Measurements from ENCODE around the gene PDK1.

The PDK1 gene

DNA sequence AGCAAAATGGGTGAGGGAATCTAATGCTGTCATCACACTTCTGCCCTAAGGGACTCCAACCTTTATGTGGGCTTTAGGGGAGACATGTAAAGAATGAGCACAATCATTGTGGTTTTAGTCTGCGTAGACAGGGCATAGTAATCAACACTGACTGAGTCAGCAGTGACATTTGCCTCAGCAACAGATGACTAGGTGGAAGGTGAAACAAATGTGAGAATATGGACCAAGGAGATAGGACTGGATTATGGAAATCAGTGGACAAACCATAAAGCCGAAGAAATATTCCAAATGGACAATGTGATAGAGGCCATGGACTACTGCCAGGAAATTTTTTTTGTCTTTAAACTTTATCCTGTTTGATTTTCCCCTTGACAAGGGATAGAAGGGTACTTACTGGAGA lies 83.9 kb downstream of the PDK1 start:
- no peak for DNase-seq (ENCODE audit: low read depth in 3 of 3, low spot score in 1 of 3)

DNA sequence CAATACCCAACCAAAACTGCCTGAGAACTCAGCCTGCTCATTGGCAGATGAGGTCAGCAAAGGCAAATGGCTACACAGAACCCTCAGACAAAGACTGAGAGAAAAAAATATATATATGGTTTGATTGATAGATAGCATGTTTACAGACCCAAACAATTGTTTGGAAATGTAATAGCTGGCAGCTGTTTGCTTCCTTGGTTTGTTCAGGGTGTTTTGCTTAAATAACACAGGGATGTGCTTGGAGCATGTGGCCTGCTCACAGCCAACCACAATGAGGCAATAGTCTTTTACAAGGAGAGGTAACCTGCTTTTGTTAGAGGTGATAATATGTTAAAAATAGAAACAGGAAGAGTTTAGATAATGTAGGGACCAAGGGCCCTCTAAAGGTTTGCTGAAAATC lies 84.5 kb downstream of the PDK1 start:
- no peak for DNase-seq (ENCODE audit: low read depth in 3 of 3, low spot score in 1 of 3)

DNA sequence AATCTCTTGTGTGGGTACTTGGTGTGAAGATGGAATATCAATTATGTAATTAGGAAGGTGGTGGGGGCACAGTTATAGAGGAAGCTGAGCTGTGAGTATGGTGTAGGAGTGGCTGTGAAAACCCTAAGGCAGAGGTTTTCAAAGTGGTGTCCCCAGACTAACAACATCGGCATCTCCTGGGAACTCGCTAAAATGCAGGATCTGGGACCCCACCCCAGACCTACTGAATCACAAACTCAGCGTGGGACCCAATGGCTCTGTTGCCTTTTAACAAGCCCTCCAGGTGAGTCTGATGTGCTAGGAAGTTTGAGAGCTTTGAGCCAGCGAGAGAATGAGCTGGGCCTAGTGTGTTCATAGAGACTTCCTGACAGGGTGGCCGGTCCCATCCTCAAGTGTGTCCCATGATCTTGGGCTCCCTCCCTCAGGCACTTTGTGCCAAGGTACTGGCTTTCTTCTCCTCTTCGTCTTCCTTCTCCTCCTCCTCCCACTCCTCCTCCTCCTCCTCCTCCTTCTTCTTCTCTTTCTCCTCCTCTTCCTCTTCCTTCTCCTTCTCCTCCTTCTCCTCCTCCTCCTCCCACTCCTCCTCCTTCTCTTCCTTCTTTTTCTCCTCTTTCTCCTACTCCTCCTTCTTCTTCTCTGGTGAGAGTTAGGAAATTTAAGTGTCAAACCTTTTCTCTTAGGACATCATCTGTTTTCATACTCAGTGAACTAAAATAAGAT lies 86.6 kb downstream of the PDK1 start:
- DNase-seq (ENCODE audit: low read depth in 3 of 3, low spot score in 1 of 3) = no peak

DNA sequence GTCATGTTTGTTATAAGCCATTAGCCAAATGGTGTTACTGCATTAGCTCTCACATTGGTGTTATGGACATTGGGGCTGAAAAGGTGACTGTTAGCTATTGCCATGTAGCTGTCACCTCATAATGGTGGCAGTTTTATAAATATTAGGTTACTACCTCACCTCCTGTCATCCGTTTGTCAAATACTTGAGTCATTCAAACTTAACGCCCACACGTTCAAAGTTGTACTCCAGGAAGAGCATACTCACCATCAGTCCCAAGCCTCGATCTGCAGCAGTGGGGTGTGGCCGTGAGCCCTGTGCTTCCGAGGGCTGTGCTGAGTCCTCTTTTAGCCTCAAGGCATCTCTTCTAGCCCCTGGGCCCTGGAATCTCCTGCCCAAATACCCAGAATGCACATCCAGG lies 87.3 kb downstream of the PDK1 start:
- DNase-seq (ENCODE audit: low read depth in 3 of 3, low spot score in 1 of 3) = no peak

DNA sequence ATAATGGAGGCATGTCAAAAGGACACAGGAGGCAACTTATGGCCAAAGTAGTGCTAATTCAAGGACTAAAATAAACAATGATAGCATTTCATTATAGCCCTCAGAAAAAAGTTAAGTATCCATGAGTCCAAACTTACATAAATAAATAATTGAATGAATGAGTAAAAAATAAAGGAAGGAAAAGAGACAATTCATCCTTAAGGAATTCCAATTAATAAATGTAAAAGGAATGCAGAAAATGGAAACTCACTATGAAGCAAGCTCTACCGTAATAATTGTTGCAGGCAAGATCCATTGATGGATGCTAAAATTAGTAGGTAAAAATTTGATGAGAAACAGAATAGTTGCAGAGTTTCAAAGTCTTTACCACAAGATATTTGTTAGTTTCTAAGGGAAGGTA lies 91.5 kb downstream of the PDK1 start:
- DNase-seq (ENCODE audit: low read depth in 3 of 3, low spot score in 1 of 3) = no peak

DNA sequence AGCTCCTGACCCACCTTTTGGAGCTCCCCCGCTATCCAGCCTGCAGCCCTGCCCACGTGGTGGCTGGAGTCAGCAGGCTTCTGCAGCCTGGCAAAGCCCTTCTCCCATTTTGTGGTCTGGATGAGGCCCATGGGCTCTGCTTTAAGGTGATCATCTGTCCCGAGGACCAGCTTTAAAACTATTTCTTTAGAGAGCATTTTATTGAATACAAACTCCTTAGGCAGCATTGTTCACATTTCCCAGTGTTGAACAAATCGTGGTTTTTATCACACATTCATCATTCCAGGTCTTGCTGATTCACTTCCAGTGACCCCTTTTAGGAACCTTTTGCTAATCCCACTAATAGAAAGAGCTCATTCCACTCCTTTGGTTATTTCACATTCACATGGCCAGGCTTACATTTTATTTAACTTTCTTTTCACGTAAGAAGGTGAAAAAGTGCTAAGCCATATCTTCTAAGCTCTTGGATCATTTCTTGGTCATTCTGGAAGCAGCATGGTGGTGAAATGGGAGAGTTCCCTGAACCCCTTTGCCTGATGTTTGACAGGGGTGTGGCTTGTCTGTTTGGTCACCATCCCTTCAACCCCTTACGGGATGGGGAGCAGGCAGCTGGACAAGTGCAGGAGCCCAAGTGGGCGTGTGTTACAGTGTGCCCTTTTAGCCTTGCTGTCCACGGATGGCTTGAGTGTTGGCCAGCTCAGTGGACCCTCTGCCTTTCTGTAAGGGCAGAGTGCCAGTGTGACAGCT lies 99.4 kb downstream of the PDK1 start:
- no peak for DNase-seq (ENCODE audit: low read depth in 3 of 3, low spot score in 1 of 3)

DNA sequence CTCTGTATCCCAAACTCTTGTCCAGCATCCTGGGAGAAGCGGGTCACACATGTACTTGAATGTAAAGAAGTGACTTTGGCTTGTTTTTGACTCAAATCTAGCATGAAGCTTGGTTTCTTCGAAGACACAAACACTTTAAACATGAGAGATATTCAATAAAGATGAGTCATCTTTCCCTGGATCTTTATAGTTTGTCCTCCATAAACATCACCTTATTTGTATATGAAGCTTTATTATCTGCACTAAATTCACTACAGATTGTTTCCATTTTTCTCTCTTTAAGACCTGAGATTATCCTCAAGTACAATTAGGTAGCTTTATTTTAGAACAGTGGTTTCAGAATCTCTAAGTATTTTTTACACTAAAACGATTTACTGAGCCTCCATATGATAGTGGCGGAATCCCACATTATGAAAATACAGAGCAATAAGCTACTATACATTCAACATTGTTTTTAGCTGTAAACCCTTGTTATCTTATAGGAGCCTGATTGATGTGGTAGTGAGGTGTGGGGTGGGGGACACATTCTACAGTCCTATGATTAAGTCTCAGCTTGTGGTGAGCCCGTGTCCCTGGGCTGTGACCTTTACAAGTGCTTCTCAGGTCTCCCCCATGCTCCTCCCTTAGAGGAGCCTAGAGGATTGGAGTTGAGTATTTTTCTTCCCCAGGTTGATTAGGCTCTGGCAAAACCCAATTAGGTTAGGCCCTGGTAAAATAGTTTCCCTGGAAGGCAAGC lies 100.1 kb downstream of the PDK1 start:
- no peak for DNase-seq (ENCODE audit: low read depth in 3 of 3, low spot score in 1 of 3)

Measured in stimulated activated CD4-positive, alpha-beta T cell treated with anti-CD3 and anti-CD28 coated beads, TNF-alpha, amount 100 ng/mL, for 1 hour (primary cell).